Activated CD4-positive, alpha-beta T cell treated with anti-CD3 and anti-CD28 coated beads for 36 hours (primary cell): Measurements from ENCODE around the gene GRB10. TPM values are rescaled to one million over a fixed set of nuclear protein-coding genes. Genes with fewer than 3 reads are reported as not detected.

Experiments used
- ATAC-seq: fragments of 200-7000 bp; cut with Tn5 transposase; one replicate; pipeline ENCODE4 v1.10.0; 2021; ENCODE audit warnings: mild to moderate bottlenecking, moderate library complexity
- CTCF ChIA-PET: fragments of 350-600 bp; sonication (Branson Sonifier 250); formaldehyde crosslinking; loops from one replicate; lab custom pipeline; 2021; ENCODE audit warnings: antibody characterized with exemption; lab: Charles Lee
- POLR2A ChIA-PET: fragments of 350-600 bp; sonication (Branson Sonifier 250); formaldehyde crosslinking; loops from one replicate; lab custom pipeline; 2021; ENCODE audit warnings: antibody characterized with exemption, inconsistent platforms; lab: Charles Lee
- DNase-seq: peaks from one replicate; pipeline ENCODE4 v3.0.0-alpha.2; 2020
- H3K27ac Mint-ChIP-seq: one replicate; pipeline ENCODE4 v1.8.0; 2021; ENCODE audit warnings: mixed read lengths
- H3K27me3 Mint-ChIP-seq: one replicate; pipeline ENCODE4 v1.8.0; 2021; ENCODE audit warnings: mixed read lengths
- H3K36me3 Mint-ChIP-seq: one replicate; pipeline ENCODE4 v1.8.0; 2021; ENCODE audit warnings: low read depth, mixed read lengths
- H3K4me1 Mint-ChIP-seq: one replicate; pipeline ENCODE4 v1.8.0; 2021; ENCODE audit warnings: mixed read lengths
- H3K4me3 Mint-ChIP-seq: one replicate; pipeline ENCODE4 v1.8.0; 2021; ENCODE audit warnings: mild to moderate bottlenecking, moderate library complexity, mixed read lengths
- H3K9me3 Mint-ChIP-seq: one replicate; pipeline ENCODE4 v1.8.0; 2021; ENCODE audit warnings: low read depth, mixed read lengths
- intact Hi-C, 2 experiments: fragments of 100-400 bp; cut with DNase I in 1 of 2; cut with micrococcal nuclease in 1 of 2; formaldehyde crosslinking; loops; one replicate each; pipeline versions ENCODE4 v1.14.2 to v1.15.1; 2022 to 2024; cut with DNase I, micrococcal nuclease
- total RNA-seq, 2 experiments: library from RNA; stranded (reverse); gene quantifications; one replicate each; pipeline ENCODE4 v1.2.3, GENCODE V29; 2021

GRB10 gene
- total RNA-seq, 2 experiments from 2014 or later: 9.5 to 11.9 TPM

DNA sequence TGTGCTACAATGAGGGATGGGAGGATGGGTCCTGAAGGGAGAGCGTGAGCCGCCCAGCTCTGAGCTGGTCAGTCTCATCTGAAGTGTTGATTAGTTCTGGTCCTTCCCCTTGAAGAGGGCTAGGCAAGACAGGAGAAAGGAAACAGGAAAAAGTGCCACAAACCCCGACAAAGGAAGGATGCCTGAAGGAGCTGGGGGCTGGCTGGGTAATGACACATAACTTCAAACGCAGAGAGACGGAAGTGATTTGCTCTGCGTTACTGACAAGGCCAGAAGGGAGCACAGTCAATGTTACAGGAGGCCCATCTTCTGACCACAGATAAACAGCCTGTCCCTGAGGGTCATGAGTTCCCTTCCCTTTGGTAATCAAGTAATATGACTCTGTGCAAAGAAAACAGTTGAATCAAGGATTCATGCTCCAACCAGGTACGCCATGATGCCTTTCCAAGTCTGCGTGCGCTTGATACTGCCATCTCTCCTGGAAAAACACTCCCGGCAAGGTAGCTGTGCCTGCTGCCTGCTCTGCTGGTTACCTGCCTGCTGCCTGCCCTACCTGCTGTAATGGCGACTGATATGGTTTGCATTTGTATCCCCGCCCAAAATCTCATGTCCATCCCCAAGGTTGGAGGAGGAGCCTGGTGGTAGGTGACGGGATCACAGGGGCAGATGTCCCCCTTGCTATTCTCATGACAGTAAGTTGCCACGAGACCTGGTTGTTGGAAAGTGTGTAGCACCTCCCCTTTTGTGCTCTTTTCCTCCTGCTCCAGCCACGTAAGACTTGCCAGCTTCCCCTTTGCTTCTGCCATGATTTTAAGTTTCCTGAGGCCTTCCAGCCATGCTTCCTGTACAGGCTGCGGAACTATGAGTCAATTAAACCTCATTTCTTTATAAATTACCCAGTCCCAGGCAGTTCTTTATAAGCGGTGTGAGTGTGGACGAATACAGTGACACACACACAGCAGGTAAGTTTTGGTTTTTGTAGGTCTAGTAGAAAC is 57.9 kb downstream of the GRB10 start:
- ATAC-seq (peak; percentile 44), DNase-seq (no peak)
- no peaks in the 10 kb centered on the region for H3K36me3 Mint-ChIP-seq
- CTCF ChIA-PET: interaction anchor here (2.1 kb wide), 1 partner anchor 436 kb away, joined by 6 read pairs; no protein-coding TSS in a partner anchor
- H3K4me1 Mint-ChIP-seq: peaks cover 8% of the 10 kb centered on the region
- no peaks in the 10 kb centered on the region for H3K9me3 Mint-ChIP-seq
- intact Hi-C loops: no loop called here
- H3K4me3 Mint-ChIP-seq: no peak overlapping the region
- H3K27ac Mint-ChIP-seq: no peak overlapping the region
- POLR2A ChIA-PET: no interaction called here
- H3K27me3 Mint-ChIP-seq: no peaks in the 10 kb centered on the region

DNA sequence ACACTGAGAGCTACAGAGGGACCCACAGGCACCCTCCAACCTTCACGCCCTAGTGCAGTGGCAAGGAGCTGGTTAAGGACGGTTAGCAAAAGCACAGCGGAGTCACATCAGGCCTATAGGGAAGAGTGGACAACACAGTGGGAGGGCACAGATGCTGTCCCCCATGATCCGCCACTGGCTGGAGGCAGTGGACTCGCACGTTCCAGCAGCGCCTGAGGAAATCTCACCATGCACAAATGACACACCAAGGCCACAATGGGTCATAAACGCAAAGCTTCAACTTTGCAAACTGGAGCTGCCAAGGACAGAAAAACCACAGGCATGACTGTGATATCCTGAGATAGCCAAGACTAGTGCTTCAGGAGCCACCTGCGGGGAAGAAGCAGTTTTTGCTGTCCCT is 58.8 kb downstream of the GRB10 start:
- intact Hi-C loops: no loop called here
- Mint-ChIP-seq H3K4me3 (no peak overlapping the region), H3K36me3 (no peaks in the 10 kb centered on the region), H3K27ac (no peak overlapping the region), H3K9me3 (no peaks in the 10 kb centered on the region), H3K4me1 (peaks cover 8% of the 10 kb centered on the region), H3K27me3 (no peaks in the 10 kb centered on the region)
- no peak for DNase-seq
- CTCF ChIA-PET: interaction anchor here (2.1 kb wide), 1 partner anchor 437 kb away, joined by 6 read pairs; no protein-coding TSS in a partner anchor
- POLR2A ChIA-PET: no interaction called here
- no peak for ATAC-seq

DNA sequence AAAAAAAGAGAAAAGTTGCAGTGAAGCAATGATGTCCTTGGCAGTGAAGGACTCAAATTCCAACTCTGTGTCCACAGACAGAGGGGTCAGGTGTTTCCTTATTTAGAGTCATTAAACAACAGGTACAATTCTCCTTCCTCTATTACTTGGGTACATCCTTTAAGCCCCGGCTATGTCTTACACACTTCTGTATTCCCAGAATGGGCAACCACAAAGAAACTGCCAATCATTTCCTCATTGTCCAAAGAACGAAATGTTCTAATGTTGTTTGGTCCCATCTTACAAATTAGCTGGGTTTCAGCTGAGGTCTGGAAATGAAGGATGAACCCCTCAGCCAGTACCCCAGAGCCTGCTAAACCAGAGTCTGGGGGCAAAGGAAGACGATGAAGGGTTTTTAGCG is 59.5 kb downstream of the GRB10 start:
- Mint-ChIP-seq H3K9me3 (no peaks in the 10 kb centered on the region), H3K27ac (no peak overlapping the region), H3K4me1 (peaks cover 8% of the 10 kb centered on the region), H3K36me3 (no peaks in the 10 kb centered on the region), H3K4me3 (no peak overlapping the region), H3K27me3 (no peaks in the 10 kb centered on the region)
- POLR2A ChIA-PET: no interaction called here
- intact Hi-C loops: no loop called here
- ATAC-seq (no peak), DNase-seq (no peak)
- CTCF ChIA-PET: interaction anchor here (2.1 kb wide), 1 partner anchor 438 kb away, joined by 6 read pairs; no protein-coding TSS in a partner anchor

DNA sequence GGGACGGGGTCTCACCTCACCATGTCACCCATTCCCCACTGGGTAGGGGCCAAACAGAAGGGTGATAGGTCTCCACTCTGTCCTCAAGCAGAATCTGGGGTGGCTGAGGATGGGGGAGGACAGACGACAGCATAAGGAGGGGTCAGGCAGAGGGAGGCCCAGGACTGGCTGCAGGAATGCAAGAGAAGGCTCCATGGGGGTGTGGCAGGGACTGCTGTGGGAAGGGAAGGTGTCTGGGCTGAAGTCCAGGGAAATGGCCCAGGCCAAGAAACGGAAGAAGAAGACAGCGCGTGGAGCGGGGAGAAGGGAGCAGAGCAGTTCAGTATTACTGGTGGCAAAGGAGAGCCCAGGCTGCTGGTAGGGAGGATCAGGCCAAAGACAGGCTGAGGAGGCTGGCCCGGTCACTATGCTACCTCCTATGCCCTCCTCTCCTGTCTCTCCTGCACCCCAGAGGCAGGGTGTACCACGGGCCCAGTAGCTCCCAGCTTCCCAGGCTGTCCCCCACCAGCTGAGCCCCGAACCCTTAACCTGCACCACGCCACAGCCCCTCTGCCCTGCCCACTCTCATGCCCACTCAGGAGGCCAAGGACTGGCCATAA is 60.9 kb downstream of the GRB10 start:
- CTCF ChIA-PET: no interaction called here
- intact Hi-C loops: no loop called here
- Mint-ChIP-seq H3K4me1 (peaks cover 8% of the 10 kb centered on the region), H3K9me3 (no peaks in the 10 kb centered on the region), H3K27me3 (no peaks in the 10 kb centered on the region), H3K36me3 (no peaks in the 10 kb centered on the region), H3K4me3 (no peak overlapping the region), H3K27ac (no peak overlapping the region)
- ATAC-seq (no peak), DNase-seq (no peak)
- POLR2A ChIA-PET: no interaction called here

DNA sequence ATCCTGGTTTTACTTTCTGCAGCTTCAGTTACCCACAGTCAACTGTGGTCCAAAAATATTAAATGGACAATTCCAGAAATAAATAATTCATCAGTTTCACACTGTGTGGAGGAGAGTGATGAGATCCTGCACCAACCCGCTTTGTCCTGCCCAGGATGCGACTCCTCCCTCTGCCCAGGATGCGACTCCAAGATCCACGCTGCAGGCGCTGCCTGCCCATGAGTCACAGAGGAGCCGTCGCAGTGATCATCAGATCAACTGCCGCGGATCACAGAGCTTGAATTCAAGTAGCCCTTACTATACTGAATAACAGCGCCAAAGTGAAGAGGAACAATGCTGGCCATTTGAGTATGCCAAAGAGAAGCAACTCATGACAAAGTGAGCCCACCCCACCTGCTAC is 61.5 kb downstream of the GRB10 start:
- Mint-ChIP-seq H3K27me3 (no peaks in the 10 kb centered on the region), H3K9me3 (no peaks in the 10 kb centered on the region), H3K27ac (no peak overlapping the region), H3K4me1 (peaks cover 8% of the 10 kb centered on the region), H3K36me3 (no peaks in the 10 kb centered on the region), H3K4me3 (no peak overlapping the region)
- no peak for DNase-seq
- ChIA-PET CTCF (interaction anchor here (1.2 to 1.3 kb wide), 2 partner anchors 19 to 441 kb away, joined by 3 to 4 read pairs; no protein-coding TSS in a partner anchor), POLR2A (no interaction called here)
- intact Hi-C loops: no loop called here
- no peak for ATAC-seq

DNA sequence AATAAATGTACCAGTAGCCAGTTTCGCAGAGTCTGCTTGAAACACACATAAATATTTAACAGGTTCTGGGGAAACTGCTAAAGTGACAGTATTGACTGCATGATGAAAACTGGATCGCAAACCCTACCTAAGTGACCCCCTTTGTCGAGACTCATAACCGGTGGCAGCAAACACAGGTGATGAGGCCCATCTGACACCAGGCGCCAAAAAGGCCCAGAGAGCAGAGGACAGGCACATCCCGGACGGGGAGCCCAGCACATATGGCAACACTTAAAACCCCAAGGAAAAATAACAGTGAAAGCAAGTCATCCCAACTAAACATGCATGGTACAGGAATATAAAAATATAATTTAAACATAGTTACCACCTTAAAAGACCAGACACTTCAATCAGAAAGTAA is 62.4 kb downstream of the GRB10 start:
- H3K27ac Mint-ChIP-seq: no peak overlapping the region
- H3K4me3 Mint-ChIP-seq: no peak overlapping the region
- ATAC-seq (no peak), DNase-seq (no peak)
- H3K36me3 Mint-ChIP-seq: no peaks in the 10 kb centered on the region
- intact Hi-C loops: no loop called here
- H3K9me3 Mint-ChIP-seq: no peaks in the 10 kb centered on the region
- H3K4me1 Mint-ChIP-seq: peaks cover 8% of the 10 kb centered on the region
- POLR2A ChIA-PET: no interaction called here
- no peaks in the 10 kb centered on the region for H3K27me3 Mint-ChIP-seq
- CTCF ChIA-PET: interaction anchor here (1.2 to 1.3 kb wide), 2 partner anchors 20 to 442 kb away, joined by 3 to 4 read pairs; no protein-coding TSS in a partner anchor

DNA sequence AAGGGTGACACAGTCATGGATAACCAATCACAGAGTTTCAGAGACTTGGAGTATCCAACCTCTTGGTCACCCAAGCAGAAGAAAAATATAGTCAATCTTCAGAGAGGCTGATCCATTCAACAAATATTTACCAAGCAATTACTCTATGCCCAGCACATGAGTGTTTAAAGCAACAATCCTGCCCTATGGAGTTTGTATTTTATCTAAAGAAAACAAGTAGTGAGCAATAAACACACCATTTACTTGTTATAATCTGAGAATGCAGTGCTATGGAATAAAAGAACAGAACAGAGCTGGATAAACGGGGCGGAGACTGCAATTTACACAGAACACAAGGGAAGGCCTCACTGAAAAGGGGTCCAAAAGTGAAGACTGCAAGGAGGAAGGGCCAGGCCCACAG is 63.8 kb downstream of the GRB10 start:
- ChIA-PET POLR2A (no interaction called here), CTCF (no interaction called here)
- intact Hi-C loops: no loop called here
- no peak for DNase-seq
- no peaks in the 10 kb centered on the region for H3K27me3 Mint-ChIP-seq
- no peak overlapping the region for H3K27ac Mint-ChIP-seq
- no peaks in the 10 kb centered on the region for H3K9me3 Mint-ChIP-seq
- H3K36me3 Mint-ChIP-seq: no peaks in the 10 kb centered on the region
- ATAC-seq: no peak
- H3K4me1 Mint-ChIP-seq: peaks cover 2% of the 10 kb centered on the region
- no peak overlapping the region for H3K4me3 Mint-ChIP-seq

DNA sequence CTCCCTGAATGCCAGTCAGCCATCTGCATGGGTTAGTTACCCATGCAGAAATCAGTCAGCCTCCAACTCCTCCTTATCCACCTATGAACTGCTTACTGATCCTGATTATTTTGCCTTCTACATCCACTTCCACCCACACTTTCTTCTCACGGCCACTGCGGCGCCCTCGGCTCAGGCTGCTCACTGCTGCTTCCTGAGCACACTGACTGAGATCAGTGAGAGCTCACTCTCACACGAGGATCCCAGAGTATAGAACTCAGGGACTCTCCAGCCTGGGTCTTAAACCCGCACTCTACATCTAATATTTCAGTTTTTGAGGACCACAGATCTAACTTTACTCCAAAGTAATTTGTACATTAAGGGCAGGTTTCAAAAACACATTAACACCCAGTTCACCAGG is 64.4 kb downstream of the GRB10 start:
- H3K4me1 Mint-ChIP-seq: peaks cover 4% of the 10 kb centered on the region
- H3K27ac Mint-ChIP-seq: no peak overlapping the region
- POLR2A ChIA-PET: no interaction called here
- CTCF ChIA-PET: no interaction called here
- DNase-seq: no peak
- H3K4me3 Mint-ChIP-seq: no peak overlapping the region
- H3K36me3 Mint-ChIP-seq: no peaks in the 10 kb centered on the region
- H3K27me3 Mint-ChIP-seq: no peaks in the 10 kb centered on the region
- no peak for ATAC-seq
- no peaks in the 10 kb centered on the region for H3K9me3 Mint-ChIP-seq
- intact Hi-C loops: no loop called here

DNA sequence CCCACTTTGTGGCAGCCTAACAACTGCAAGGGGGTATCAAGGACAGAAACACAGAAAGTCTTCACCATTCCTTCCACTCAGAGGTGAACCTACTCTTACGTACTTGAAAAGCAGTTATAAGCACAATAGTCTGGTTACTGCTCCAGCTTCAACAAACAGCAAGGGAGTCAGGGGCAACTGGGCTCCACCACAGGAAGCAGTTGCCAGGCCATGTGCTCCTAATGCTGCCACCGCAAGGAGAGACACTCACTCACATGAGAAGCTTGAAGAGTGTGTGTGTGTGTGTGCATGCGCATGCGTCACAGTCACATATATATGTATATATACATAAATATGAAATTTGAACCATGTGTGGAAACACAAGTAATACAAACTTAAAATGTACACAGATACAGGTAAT is 65.5 kb downstream of the GRB10 start:
- no peaks in the 10 kb centered on the region for H3K36me3 Mint-ChIP-seq
- no peak overlapping the region for H3K4me3 Mint-ChIP-seq
- ChIA-PET CTCF (interaction anchor here (0.5 to 0.7 kb wide), 2 partner anchors 120 to 616 kb away, joined by 3 read pairs; no protein-coding TSS in a partner anchor), POLR2A (no interaction called here)
- DNase-seq: no peak
- H3K27ac Mint-ChIP-seq: no peak overlapping the region
- no peak for ATAC-seq
- no peaks in the 10 kb centered on the region for H3K9me3 Mint-ChIP-seq
- intact Hi-C loops: no loop called here
- no peaks in the 10 kb centered on the region for H3K27me3 Mint-ChIP-seq
- H3K4me1 Mint-ChIP-seq: peaks cover 4% of the 10 kb centered on the region

DNA sequence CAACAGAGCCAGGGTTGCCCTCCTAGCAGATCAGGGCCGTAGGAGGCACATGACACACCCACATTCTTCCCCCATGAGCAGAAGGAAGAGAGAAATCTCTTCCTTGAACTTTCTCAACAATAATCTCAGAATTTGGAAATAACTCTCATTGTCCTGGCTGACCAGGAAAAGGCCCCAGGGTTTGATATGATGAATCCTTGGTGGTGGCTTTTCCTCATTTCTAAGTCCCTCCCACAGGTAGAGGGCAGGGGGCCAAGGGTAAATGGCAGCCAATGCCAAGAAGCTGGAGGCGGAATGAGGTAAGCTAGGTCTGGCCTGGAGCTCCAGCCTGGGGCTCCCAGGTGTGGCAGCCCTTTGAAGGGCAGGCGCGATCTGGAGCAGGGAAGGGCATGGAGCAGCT is 67.8 kb downstream of the GRB10 start:
- H3K4me1 Mint-ChIP-seq: peaks cover 4% of the 10 kb centered on the region
- H3K27me3 Mint-ChIP-seq: no peaks in the 10 kb centered on the region
- intact Hi-C loops: no loop called here
- H3K36me3 Mint-ChIP-seq: no peaks in the 10 kb centered on the region
- no peaks in the 10 kb centered on the region for H3K9me3 Mint-ChIP-seq
- H3K27ac Mint-ChIP-seq: no peak overlapping the region
- ChIA-PET CTCF (no interaction called here), POLR2A (no interaction called here)
- no peak overlapping the region for H3K4me3 Mint-ChIP-seq
- ATAC-seq: no peak
- DNase-seq: no peak

DNA sequence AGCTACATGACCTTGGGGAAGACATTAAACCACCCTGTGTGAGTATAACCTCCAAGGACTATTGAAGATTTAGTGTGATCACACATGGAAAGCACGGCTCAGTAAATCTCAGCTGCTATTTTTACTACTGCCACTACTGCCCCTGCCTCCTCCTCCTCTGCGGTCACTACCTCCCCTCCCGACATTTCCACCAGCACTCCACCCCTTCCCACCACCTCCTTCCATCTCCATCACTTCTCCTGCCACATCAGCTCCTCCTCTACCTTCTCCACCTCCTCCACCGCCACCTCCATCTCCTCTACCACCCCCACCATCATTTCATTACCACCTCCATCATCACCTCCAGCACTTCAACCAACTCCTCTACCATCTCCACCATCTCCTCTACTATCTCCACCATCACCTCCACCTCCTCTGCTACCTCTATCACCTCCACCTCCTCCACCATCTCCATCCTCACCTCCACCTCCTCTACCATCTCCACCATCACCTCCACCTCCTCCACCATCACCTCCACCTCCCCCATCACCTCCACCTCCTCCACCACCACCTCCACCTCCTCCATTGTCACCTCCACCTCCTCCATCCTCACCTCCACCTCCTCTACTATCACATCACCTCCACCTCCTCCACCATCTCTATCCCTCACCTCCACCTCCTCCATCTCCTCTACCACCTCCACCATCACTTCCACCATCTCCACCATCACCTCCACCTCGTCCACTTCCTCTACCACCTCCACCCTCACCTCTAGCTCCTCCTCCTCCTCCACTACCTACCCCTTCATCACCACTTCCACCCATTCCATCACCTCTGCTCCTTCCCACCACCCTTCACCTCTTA is 69.4 kb downstream of the GRB10 start:
- CTCF ChIA-PET: interaction anchor here (0.7 to 0.9 kb wide), 3 partner anchors 25 to 428 kb away, joined by 3 to 4 read pairs (median 3); no protein-coding TSS in a partner anchor

More for the DNA sequence above, 69.4 kb downstream of the GRB10 start:
- no peak for ATAC-seq
- Mint-ChIP-seq H3K4me3 (no peak overlapping the region), H3K4me1 (peaks cover 4% of the 10 kb centered on the region), H3K36me3 (no peaks in the 10 kb centered on the region), H3K27ac (no peak overlapping the region), H3K9me3 (no peaks in the 10 kb centered on the region), H3K27me3 (no peaks in the 10 kb centered on the region)
- intact Hi-C loops: no loop called here
- DNase-seq: no peak
- POLR2A ChIA-PET: no interaction called here
